NB4 (cell line): ENCODE data around the gene SEMA6B.

Source experiments
- DNase-seq: peaks from one replicate; pipeline ENCODE4 v3.0.0; 2010; ENCODE audit warnings: low read depth
- H3K4me3 ChIP-seq: one replicate; pipeline ENCODE4 v1.5.1; 2011; ENCODE audit warnings: mild to moderate bottlenecking, low read depth, low read length, moderate library complexity
- CTCF ChIP-seq: IDR thresholded peaks from one replicate; pipeline ENCODE4 v1.5.1; 2012; ENCODE audit warnings: low read depth, low read length
- MAX ChIP-seq: IDR thresholded peaks from 2 replicates; pipeline ENCODE4 v1.6.1; 2011; ENCODE audit warnings: low read depth, low read length
- MYC ChIP-seq: IDR thresholded peaks from 2 replicates; pipeline ENCODE4 v1.6.1; 2011; ENCODE audit warnings: low read depth, low read length
- POLR2A ChIP-seq: IDR thresholded peaks from 2 replicates; pipeline ENCODE4 v1.6.1; 2011; ENCODE audit warnings: mild to moderate bottlenecking; ENCODE audit not compliant: insufficient read length; ENCODE audit errors: extremely low read depth

SEMA6B gene

GRCh38 chr19:4499318-4499717 lies 60.2 kb downstream of the SEMA6B start:
- DNase-seq: no peak
- TF ChIP-seq MYC (no peak), CTCF (no peak), POLR2A (no peak), MAX (no peak)
- no peak overlapping the region for H3K4me3 ChIP-seq

GRCh38 chr19:4498694-4499093 lies 60.8 kb downstream of the SEMA6B start:
- no peak for DNase-seq
- no peak overlapping the region for H3K4me3 ChIP-seq
- no peak for TF ChIP-seq CTCF
- no peak for TF ChIP-seq POLR2A
- no peak for TF ChIP-seq MAX
- no peak for TF ChIP-seq MYC

GRCh38 chr19:4497770-4498389 lies 61.6 kb downstream of the SEMA6B start:
- DNase-seq: no peak
- TF ChIP-seq CTCF (no peak), MYC (no peak), MAX (no peak), POLR2A (no peak)
- no peak overlapping the region for H3K4me3 ChIP-seq

- TF ChIP-seq POLR2A (no peak), CTCF (no peak), MAX (no peak), MYC (no peak)
- H3K4me3 ChIP-seq: no peak overlapping the region
- no peak for DNase-seq
Measured at GRCh38 chr19:4496304-4496703, 63.2 kb downstream of the SEMA6B start.

GRCh38 chr19:4495471-4495870 lies 64.0 kb downstream of the SEMA6B start:
- no peak for TF ChIP-seq MYC
- TF ChIP-seq CTCF: no peak
- TF ChIP-seq POLR2A: no peak
- TF ChIP-seq MAX: no peak
- no peak for DNase-seq
- H3K4me3 ChIP-seq: no peak overlapping the region
